Stimulated activated CD8-positive, alpha-beta memory T cell treated with anti-CD3 and anti-CD28 coated beads, Interleukin-2, amount 100 ng/mL, for 48 hours (primary cell): ENCODE measurements around the gene SYNE2.
"Not testable (repeated sequence)": the region's sequence is repeated elsewhere in the genome, so short reads cannot be mapped to it uniquely, and the experiment has no call there.

Source experiments
- DNase-seq, 2 donors: peaks; one replicate each; pipeline ENCODE4 v3.0.0-alpha.2; 2020; ENCODE audit warnings: low read depth in 2 of 2

Gene SYNE2

GRCh38 chr14:64075613-64076005 is 222.8 kb downstream of the SYNE2 start:
- no peak for DNase-seq

GRCh38 chr14:64080452-64080851 is 227.6 kb downstream of the SYNE2 start:
- DNase-seq: no peak

- DNase-seq: no peak
Observed at GRCh38 chr14:64081174-64081746, 228.5 kb downstream of the SYNE2 start.

GRCh38 chr14:64082837-64083236 is 230.0 kb downstream of the SYNE2 start:
- no peak for DNase-seq

GRCh38 chr14:64088647-64088964 is 235.8 kb downstream of the SYNE2 start:
- DNase-seq: no peak

- DNase-seq: no peak
Observed at GRCh38 chr14:64089920-64090319, 237.1 kb downstream of the SYNE2 start.

GRCh38 chr14:64091217-64091616 is 238.4 kb downstream of the SYNE2 start:
- DNase-seq: no peak

- DNase-seq: no peak
Observed at GRCh38 chr14:64092338-64092737, 239.5 kb downstream of the SYNE2 start.

GRCh38 chr14:64092940-64093339 is 240.1 kb downstream of the SYNE2 start:
- no peak for DNase-seq

GRCh38 chr14:64095620-64096019 is 242.8 kb downstream of the SYNE2 start:
- DNase-seq: no peak

- no peak for DNase-seq
Observed at GRCh38 chr14:64098120-64098519, 245.3 kb downstream of the SYNE2 start.

GRCh38 chr14:64107438-64107837 is 254.6 kb downstream of the SYNE2 start:
- DNase-seq: no peak

- DNase-seq: no peak
Observed at GRCh38 chr14:64109819-64110554, 257.2 kb downstream of the SYNE2 start.

GRCh38 chr14:64110802-64111201 is 258.0 kb downstream of the SYNE2 start:
- DNase-seq: no peak

- no peak for DNase-seq
Observed at GRCh38 chr14:64112867-64113678, 260.3 kb downstream of the SYNE2 start.

- no peak for DNase-seq
Observed at GRCh38 chr14:64114166-64114565, 261.4 kb downstream of the SYNE2 start.

GRCh38 chr14:64114796-64115195 is 262.0 kb downstream of the SYNE2 start:
- DNase-seq: no peak

GRCh38 chr14:64115401-64115800 is 262.6 kb downstream of the SYNE2 start:
- DNase-seq: no peak

GRCh38 chr14:64117671-64118402 is 265.0 kb downstream of the SYNE2 start:
- no peak for DNase-seq

GRCh38 chr14:64118403-64118742 is 265.6 kb downstream of the SYNE2 start:
- not testable (repeated sequence) for DNase-seq

- DNase-seq: no peak
Observed at GRCh38 chr14:64118892-64119291, 266.1 kb downstream of the SYNE2 start.

- DNase-seq: no peak
Observed at GRCh38 chr14:64119500-64119899, 266.7 kb downstream of the SYNE2 start.
